K562 (cell line): Measurements from ENCODE around the gene ZNF521. TPM values are rescaled to one million over a fixed set of nuclear protein-coding genes. Genes with fewer than 3 reads are reported as not detected.
A peak's percentile ranks its signal among the peaks of the same experiment; 100 is the strongest.

Experiments used
- CBFB ChIP-seq: sonication (generic); formaldehyde crosslinking; IDR thresholded peaks from 2 replicates; pipeline ENCODE4 v1.4.0; 2020; ENCODE audit warnings: mild to moderate bottlenecking, missing genetic modification reagents
- CREB3 ChIP-seq: fragments of 450-650 bp; conservative IDR thresholded peaks from 2 replicates; pipeline ENCODE4 v1.6.1; 2016; ENCODE audit warnings: missing genetic modification characterization, low read depth, mild to moderate bottlenecking, missing compliant biosample characterization, moderate library complexity
- CREB5 ChIP-seq: fragments of 250-450 bp; sonication (Bioruptor Pico); IDR thresholded peaks from 2 replicates; pipeline ENCODE4 v1.5.0; 2020; ENCODE audit warnings: mild to moderate bottlenecking
- CSDE1 ChIP-seq, 2 experiments: fragments of 450-650 bp; IDR thresholded peaks; 2 replicates each; pipeline ENCODE4 v1.6.1; 2016; ENCODE audit warnings: mild to moderate bottlenecking in 1 of 2
- E4F1 ChIP-seq: fragments of 250-450 bp; sonication (Bioruptor Pico); IDR thresholded peaks from 2 replicates; pipeline ENCODE4 v1.5.0; 2021; ENCODE audit warnings: mild to moderate bottlenecking, borderline replicate concordance
- ELK1 ChIP-seq: sonication (generic); formaldehyde crosslinking; IDR thresholded peaks from 2 replicates; pipeline ENCODE4 v1.8.1; 2022; ENCODE audit warnings: missing genetic modification reagents
- EP300 ChIP-seq: IDR thresholded peaks from 2 replicates; pipeline ENCODE4 v1.6.1; 2012; ENCODE audit warnings: low read length, improper control_type of control experiment
- EWSR1 ChIP-seq: fragments of 450-650 bp; IDR thresholded peaks from 2 replicates; pipeline ENCODE4 v1.6.1; 2018; ENCODE audit warnings: borderline replicate concordance, mild to moderate bottlenecking, low read depth, moderate library complexity; ENCODE audit not compliant: partially characterized antibody
- GATAD2B ChIP-seq: fragments of 450-650 bp; IDR thresholded peaks from 2 replicates; pipeline ENCODE4 v1.6.1; 2017; ENCODE audit warnings: mild to moderate bottlenecking, borderline replicate concordance
- RBM17 ChIP-seq: fragments of 200-400 bp; formaldehyde crosslinking; IDR thresholded peaks from 2 replicates; pipeline ENCODE4 v1.6.1; 2017; ENCODE audit warnings: low read depth, mild to moderate bottlenecking, low read length, borderline replicate concordance
- SMAD4 ChIP-seq: fragments of 250-450 bp; sonication (Bioruptor Pico); conservative IDR thresholded peaks from 2 replicates; pipeline ENCODE4 v1.8.0; 2021; ENCODE audit warnings: inconsistent platforms, mild to moderate bottlenecking, moderate library complexity
- SMARCE1 ChIP-seq: fragments of 450-650 bp; IDR thresholded peaks from 2 replicates; pipeline ENCODE4 v1.7.1; 2016; ENCODE audit warnings: mild to moderate bottlenecking
- SOX6 ChIP-seq: fragments of 450-650 bp; IDR thresholded peaks from 2 replicates; pipeline ENCODE4 v1.6.1; 2014; ENCODE audit warnings: mild to moderate bottlenecking
- SRSF3 ChIP-seq: fragments of 200-400 bp; formaldehyde crosslinking; IDR thresholded peaks from 2 replicates; pipeline ENCODE4 v1.6.1; 2016; ENCODE audit warnings: mild to moderate bottlenecking, low read length, moderate library complexity; ENCODE audit not compliant: insufficient read depth
- THRA ChIP-seq: fragments of 450-650 bp; IDR thresholded peaks from 2 replicates; pipeline ENCODE4 v1.6.1; 2017; ENCODE audit warnings: mild to moderate bottlenecking, moderate library complexity
- ZBED1 ChIP-seq: IDR thresholded peaks from 2 replicates; pipeline ENCODE4 v1.6.1; 2014
- ZC3H11A ChIP-seq: IDR thresholded peaks from 2 replicates; pipeline ENCODE4 v1.6.1; 2012; ENCODE audit warnings: low read depth, low read length, improper control_type of control experiment
- ZNF274 ChIP-seq: IDR thresholded peaks from 2 replicates; pipeline ENCODE4 v1.6.1; 2011; ENCODE audit warnings: low read depth, mild to moderate bottlenecking, low read length, moderate library complexity, borderline replicate concordance
- ZNF655 ChIP-seq: fragments of 250-450 bp; sonication (Bioruptor Pico); IDR thresholded peaks from 2 replicates; pipeline ENCODE4 v1.5.0; 2021
- ZSCAN29 ChIP-seq: fragments of 450-650 bp; IDR thresholded peaks from 2 replicates; pipeline ENCODE4 v1.6.1; 2017
- polyA plus RNA-seq, 8 experiments: library from polyadenylated mRNA; depleted of rRNA in 4 of 8; stranded (reverse) in 5 of 8; unstranded in 3 of 8; fragments of >200 nt; fragmentation: Nextera tagmentation in 2 of 8; fragmentation: Illumina TruSeq in 1 of 8; extraction: Ambion mirVana in 2 of 8; extraction: Trizol in 1 of 8; gene quantifications; 2 replicates each; pipeline versions ENCODE4 v1.2.1 to v1.2.3, GENCODE V29; 2011 to 2014; ENCODE audit warnings: inconsistent platforms in 1 of 8, missing spikeins in 1 of 8
- total RNA-seq, 7 experiments: library from RNA; depleted of rRNA in 6 of 7; stranded (reverse); fragments of >200 nt in 6 of 7; fragmentation: Illumina TruSeq in 2 of 7; extraction: Trizol in 2 of 7; gene quantifications; 2 replicates each; pipeline versions ENCODE4 v1.2.1 to v1.2.3, GENCODE V29; 2011 to 2021; ENCODE audit warnings: low replicate concordance in 1 of 7

ZNF521 gene
- total and polyA plus RNA-seq, 9 of the 15 experiments (the other 6 are each of a cell fraction or from before 2014, with no cell fraction given), result 1.2 to 5.8 (median 1.6) TPM

GRCh38 chr18:25239581-25240419 lies 112.2 kb downstream of the ZNF521 start (continued):
- no peak for TF ChIP-seq RBM17
- TF ChIP-seq EP300, result peak; percentile 87
- no peak for TF ChIP-seq CREB3
- peak; percentile 98 for TF ChIP-seq SOX6
- no peak for TF ChIP-seq EWSR1
- TF ChIP-seq E4F1 (CRISPR knock-in tag), result no peak
- no peak for TF ChIP-seq CSDE1 (IDR thresholded peaks at IDR 0.05)
- TF ChIP-seq THRA, result no peak
- peak; percentile 96; the same call in 1 of the 2 replicates for TF ChIP-seq SMARCE1
- no peak for TF ChIP-seq SRSF3
- no peak for TF ChIP-seq GATAD2B
- no peak; the same call in 1 of the 2 replicates for TF ChIP-seq CREB5 (CRISPR knock-in tag)
- no peak for TF ChIP-seq ZSCAN29
- TF ChIP-seq ZC3H11A, result no peak
- TF ChIP-seq ELK1 (CRISPR knock-in tag), result no peak
- no peak for TF ChIP-seq CBFB (CRISPR knock-in tag)
- TF ChIP-seq SMAD4, result peak; percentile 71; the same call in 1 of the 2 replicates
- no peak for TF ChIP-seq ZBED1
- no peak for TF ChIP-seq ZNF274
- no peak for TF ChIP-seq ZNF655 (CRISPR knock-in tag)
